Kidney epithelial cell (primary cell): Measurements from ENCODE around the gene HBA2. TPM values are rescaled to one million over a fixed set of nuclear protein-coding genes. Genes with fewer than 3 reads are reported as not detected.

Experiments used
- DNase-seq: peaks from one replicate; pipeline ENCODE4 v3.0.0-alpha.2; 2010; ENCODE audit warnings: low read depth
- H3K27me3 ChIP-seq: 2 replicates; pipeline ENCODE4 v1.6.0; 2011; ENCODE audit warnings: low read length; ENCODE audit not compliant: control insufficient read depth, insufficient read depth
- H3K36me3 ChIP-seq: 2 replicates; pipeline ENCODE4 v1.5.1; 2011; ENCODE audit warnings: low read length; ENCODE audit not compliant: control insufficient read depth, insufficient read depth
- H3K4me3 ChIP-seq: 2 replicates; pipeline ENCODE4 v1.5.1; 2011; ENCODE audit warnings: low read depth, mild to moderate bottlenecking, control low read depth, low read length
- CTCF ChIP-seq: IDR thresholded peaks from 2 replicates; pipeline ENCODE4 v1.5.1; 2011; ENCODE audit warnings: mild to moderate bottlenecking, moderate library complexity, low read length, control low read depth, inconsistent platforms; ENCODE audit not compliant: insufficient read depth, poor library complexity, severe bottlenecking
- total RNA-seq: library from RNA; depleted of rRNA; stranded (reverse); fragments of >200 nt; gene quantifications from 2 replicates; pipeline ENCODE4 v1.2.3, GENCODE V29; 2015

Gene HBA2
- total RNA-seq, 1 donor from 2014 or later = not detected

GRCh38 chr16:187330-187729 is 14.7 kb downstream of the HBA2 start:
- H3K36me3 ChIP-seq = peaks cover 3% of the 10 kb centered on the region
- DNase-seq = no peak
- TF ChIP-seq CTCF = no peak
- H3K27me3 ChIP-seq = no peaks in the 10 kb centered on the region
- H3K4me3 ChIP-seq = no peak overlapping the region

DNA sequence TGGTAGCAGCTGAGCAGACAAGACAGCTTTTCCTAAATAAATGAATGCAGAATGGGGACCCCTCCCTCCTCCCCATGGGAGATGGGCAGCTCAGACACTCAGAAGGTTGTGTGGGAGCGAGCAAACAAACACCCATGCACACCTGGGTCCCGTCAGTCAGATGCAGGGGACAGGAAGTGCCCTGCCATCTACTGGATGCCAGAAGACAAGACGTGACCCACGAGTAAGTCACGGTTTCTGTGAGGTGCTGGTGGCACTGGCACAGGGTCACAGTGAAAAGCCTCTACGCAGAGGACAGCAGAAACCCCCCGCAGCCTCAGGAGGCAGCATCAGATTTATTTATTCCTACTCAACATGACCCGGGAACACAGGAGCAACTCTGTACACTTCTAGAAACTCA is 16.0 kb downstream of the HBA2 start:
- Histone ChIP-seq H3K36me3 (peaks cover 3% of the 10 kb centered on the region), H3K4me3 (no peak overlapping the region), H3K27me3 (no peaks in the 10 kb centered on the region)
- no peak for TF ChIP-seq CTCF
- no peak for DNase-seq

DNA sequence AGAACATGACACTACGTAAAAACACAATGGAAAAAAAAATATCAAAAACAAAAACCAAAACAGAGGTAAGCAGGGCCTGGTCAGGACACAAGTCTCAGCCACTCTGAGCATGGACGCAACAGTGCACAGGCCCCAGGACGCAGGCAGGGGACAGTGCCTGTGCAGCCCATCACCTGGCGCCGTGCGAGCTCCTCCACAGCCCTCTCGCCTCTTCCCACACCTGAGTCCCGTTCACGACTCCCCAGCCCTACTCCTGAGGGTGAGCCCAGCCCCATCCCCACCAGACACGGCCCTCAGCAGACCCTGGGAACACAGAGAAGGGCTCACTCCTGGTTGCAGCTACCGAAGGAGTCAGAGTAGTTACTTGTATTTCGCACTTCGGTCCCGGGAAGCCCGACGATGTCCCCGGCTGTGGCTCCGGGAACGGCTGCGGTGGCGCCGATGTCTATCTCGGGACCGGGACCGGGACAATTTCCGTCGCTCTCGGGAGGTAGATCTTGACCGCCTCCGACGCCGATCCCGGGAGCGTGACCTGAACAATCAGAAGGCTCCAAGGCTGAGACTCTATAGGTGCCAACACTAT is 17.0 kb downstream of the HBA2 start:
- TF ChIP-seq CTCF = no peak
- no peak for DNase-seq

DNA sequence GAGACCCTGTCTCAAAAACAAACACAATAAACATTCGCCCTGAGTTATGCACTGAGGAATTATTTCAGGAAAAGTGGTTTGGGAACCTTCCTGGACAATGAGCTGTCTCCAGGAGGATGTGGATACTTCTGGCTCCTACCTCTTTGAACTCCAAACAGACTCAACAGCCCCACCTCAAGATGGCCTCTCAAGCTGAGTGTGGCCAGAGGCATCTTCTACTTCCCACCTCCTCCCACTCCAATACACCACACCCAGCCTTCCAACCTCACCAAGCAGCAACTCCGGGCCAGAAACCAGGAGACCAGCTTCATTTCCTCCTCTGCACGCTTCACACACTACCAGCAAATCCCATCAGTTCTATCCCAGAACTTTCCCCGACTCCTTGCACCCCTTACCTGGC is 19.2 kb downstream of the HBA2 start:
- H3K4me3 ChIP-seq = no peak overlapping the region
- no peaks in the 10 kb centered on the region for H3K27me3 ChIP-seq
- H3K36me3 ChIP-seq = peaks cover 4% of the 10 kb centered on the region
- DNase-seq = no peak
- TF ChIP-seq CTCF = no peak

More for the DNA sequence above, 17.0 kb downstream of the HBA2 start:
- Histone ChIP-seq H3K27me3 (no peaks in the 10 kb centered on the region), H3K4me3 (no peak overlapping the region), H3K36me3 (peaks cover 3% of the 10 kb centered on the region)

GRCh38 chr16:192686-193085 is 20.0 kb downstream of the HBA2 start:
- Histone ChIP-seq H3K27me3 (no peaks in the 10 kb centered on the region), H3K4me3 (no peak overlapping the region), H3K36me3 (peaks cover 7% of the 10 kb centered on the region)
- no peak for TF ChIP-seq CTCF
- no peak for DNase-seq

DNA sequence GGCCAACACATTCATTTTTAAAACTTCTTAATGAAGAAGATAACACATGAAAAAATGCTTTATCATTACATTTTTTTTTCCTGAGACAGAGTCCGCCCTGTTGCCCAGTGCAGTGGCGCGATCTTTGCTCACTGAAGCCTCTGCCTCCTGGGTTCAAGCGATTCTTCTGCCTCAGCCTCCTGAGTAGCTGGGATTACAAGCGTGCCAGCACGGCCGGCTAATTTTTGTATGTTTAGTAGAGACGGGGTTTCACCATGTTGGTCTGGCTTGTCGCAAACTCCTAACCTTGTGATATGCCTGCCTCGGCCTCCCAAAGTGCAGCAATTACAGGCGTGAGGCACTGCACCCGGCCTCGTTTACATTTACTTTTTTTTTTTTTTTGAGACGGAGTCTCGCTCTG is 20.8 kb downstream of the HBA2 start:
- TF ChIP-seq CTCF = no peak
- Histone ChIP-seq H3K4me3 (no peak overlapping the region), H3K27me3 (no peaks in the 10 kb centered on the region), H3K36me3 (peaks cover 7% of the 10 kb centered on the region)
- DNase-seq = no peak
